ENCODE measurements around the gene PKDREJ.
"Not testable (repeated sequence)": the region's sequence is repeated elsewhere in the genome, so short reads cannot be mapped to it uniquely, and the experiment has no call there.

The PKDREJ gene

GRCh38 chr22:46267431-46268279 is 4.5 kb upstream of the PKDREJ start, which contains the start of gene TTC38:
Gene TTC38, plus strand, starts transcription at chr22:46268008. Its CDS starts 32 bp downstream, at chr22:46268040.
- DNase-seq (ENCODE audit: low read depth in 1 of 2, low spot score in 1 of 2) = peak; percentile 18

- not testable (repeated sequence) for DNase-seq (ENCODE audit: low read depth in 1 of 2, low spot score in 1 of 2)
These were observed 2.5 kb upstream of the PKDREJ start for GRCh38 chr22:46265627-46266026.

GRCh38 chr22:46264520-46264919 is 1.4 kb upstream of the PKDREJ start:
- DNase-seq (ENCODE audit: low read depth in 1 of 2, low spot score in 1 of 2) = not testable (repeated sequence)

GRCh38 chr22:46262449-46263215 is 511 bp downstream of the PKDREJ start:
- no peak for DNase-seq (ENCODE audit: low read depth in 1 of 2, low spot score in 1 of 2)

- no peak for DNase-seq (ENCODE audit: low read depth in 1 of 2, low spot score in 1 of 2)
These were observed 3.1 kb downstream of the PKDREJ start for GRCh38 chr22:46260038-46260437.

- DNase-seq (ENCODE audit: low read depth in 1 of 2, low spot score in 1 of 2) = no peak
These were observed 3.8 kb downstream of the PKDREJ start for GRCh38 chr22:46259374-46259773.

- DNase-seq (ENCODE audit: low read depth in 1 of 2, low spot score in 1 of 2) = no peak
These were observed 6.7 kb downstream of the PKDREJ start for GRCh38 chr22:46256358-46256958.

GRCh38 chr22:46251816-46252380 is 11.2 kb downstream of the PKDREJ start:
- no peak for DNase-seq (ENCODE audit: low read depth in 1 of 2, low spot score in 1 of 2)

GRCh38 chr22:46251266-46251665 is 11.9 kb downstream of the PKDREJ start:
- no peak for DNase-seq (ENCODE audit: low read depth in 1 of 2, low spot score in 1 of 2)

- DNase-seq (ENCODE audit: low read depth in 1 of 2, low spot score in 1 of 2) = no peak
These were observed 12.4 kb downstream of the PKDREJ start for GRCh38 chr22:46250783-46251125.

GRCh38 chr22:46250035-46250782 is 12.9 kb downstream of the PKDREJ start, which contains the start of gene CDPF1:
Gene CDPF1, minus strand, starts transcription at chr22:46250293. Its CDS starts 2,009 bp downstream, at chr22:46248284.
- DNase-seq (ENCODE audit: low read depth in 1 of 2, low spot score in 1 of 2) = peak; percentile 88

- DNase-seq (ENCODE audit: low read depth in 1 of 2, low spot score in 1 of 2) = no peak
These were observed 15.6 kb downstream of the PKDREJ start for GRCh38 chr22:46247443-46247975.

- no peak for DNase-seq (ENCODE audit: low read depth in 1 of 2, low spot score in 1 of 2)
These were observed 17.0 kb downstream of the PKDREJ start for GRCh38 chr22:46246178-46246577.

- no peak for DNase-seq (ENCODE audit: low read depth in 1 of 2, low spot score in 1 of 2)
These were observed 17.6 kb downstream of the PKDREJ start for GRCh38 chr22:46245511-46245910.

- DNase-seq (ENCODE audit: low read depth in 1 of 2, low spot score in 1 of 2) = no peak
These were observed 18.4 kb downstream of the PKDREJ start for GRCh38 chr22:46244771-46245170.

GRCh38 chr22:46242076-46242475 is 21.1 kb downstream of the PKDREJ start:
- no peak for DNase-seq (ENCODE audit: low read depth in 1 of 2, low spot score in 1 of 2)

- no peak for DNase-seq (ENCODE audit: low read depth in 1 of 2, low spot score in 1 of 2)
These were observed 21.6 kb downstream of the PKDREJ start for GRCh38 chr22:46241396-46242007.

GRCh38 chr22:46240907-46241306 is 22.2 kb downstream of the PKDREJ start:
- DNase-seq (ENCODE audit: low read depth in 1 of 2, low spot score in 1 of 2) = no peak

GRCh38 chr22:46240506-46240905 is 22.6 kb downstream of the PKDREJ start:
- DNase-seq (ENCODE audit: low read depth in 1 of 2, low spot score in 1 of 2) = no peak

- no peak for DNase-seq (ENCODE audit: low read depth in 1 of 2, low spot score in 1 of 2)
These were observed 23.1 kb downstream of the PKDREJ start for GRCh38 chr22:46240073-46240472.

All from stimulated activated CD4-positive, alpha-beta T cell treated with anti-CD3 and anti-CD28 coated beads, Interleukin-15, amount 100 ng/mL, for 1 hour (primary cell).